Neural cell (in vitro differentiated cells): ENCODE data around the gene PAK4. TPM values are rescaled to one million over a fixed set of nuclear protein-coding genes. Genes with fewer than 3 reads are reported as not detected.

ENCODE experiments used
- H2AFZ ChIP-seq: fragments of 200-600, 300-800 bp; sonication (generic), shearing (Covaris generic); 2 replicates; pipeline ENCODE4 v1.6.0; 2014; ENCODE audit warnings: low read depth, mild to moderate bottlenecking, antibody characterized with exemption, low read length, moderate library complexity
- H3F3A ChIP-seq: fragments of 200-600 bp; shearing (Covaris generic); 2 replicates; pipeline ENCODE4 v1.6.1; 2016; ENCODE audit warnings: mild to moderate bottlenecking, moderate library complexity, mixed read lengths, antibody characterized with exemption, low read length; ENCODE audit not compliant: insufficient read depth, poor library complexity, severe bottlenecking
- H3K27ac ChIP-seq: fragments of 200-600, 300-800 bp; sonication (generic), shearing (Covaris generic); 2 replicates; pipeline ENCODE4 v1.5.1; 2014; ENCODE audit warnings: mild to moderate bottlenecking, low read length, moderate library complexity
- H3K27me3 ChIP-seq: fragments of 300-800, 200-600 bp; sonication (generic), shearing (Covaris generic); 2 replicates; pipeline ENCODE4 v1.6.0; 2014; ENCODE audit warnings: mild to moderate bottlenecking, low read depth, low read length, moderate library complexity; ENCODE audit not compliant: insufficient read depth
- H3K36me3 ChIP-seq: fragments of 300-800, 200-600 bp; sonication (generic), shearing (Covaris generic); 2 replicates; pipeline ENCODE4 v1.5.1; 2014; ENCODE audit warnings: mild to moderate bottlenecking, antibody characterized with exemption, low read length, moderate library complexity; ENCODE audit not compliant: insufficient read depth
- H3K4me2 ChIP-seq: fragments of 300-800, 200-600 bp; sonication (generic), shearing (Covaris generic); 2 replicates; pipeline ENCODE4 v1.6.0; 2014; ENCODE audit warnings: mild to moderate bottlenecking, low read length
- H3K4me3 ChIP-seq: fragments of 300-800, 200-600 bp; sonication (generic), shearing (Covaris generic); 2 replicates; pipeline ENCODE4 v1.5.1; 2014; ENCODE audit warnings: mild to moderate bottlenecking, low read length, moderate library complexity
- H3K79me2 ChIP-seq: fragments of 200-600 bp; shearing (Covaris generic); replicated peaks from 2 replicates; pipeline ENCODE4 v1.6.0; 2014; ENCODE audit warnings: mild to moderate bottlenecking, low read length, moderate library complexity; ENCODE audit not compliant: insufficient read depth
- H3K9ac ChIP-seq: fragments of 300-800, 200-600 bp; sonication (generic), shearing (Covaris generic); 2 replicates; pipeline ENCODE4 v1.6.1; 2016; ENCODE audit warnings: mild to moderate bottlenecking, low read length, mixed read lengths
- H3K9me2 ChIP-seq: fragments of 200-600 bp; shearing (Covaris generic); 2 replicates; pipeline ENCODE4 v1.6.1; 2016; ENCODE audit warnings: mild to moderate bottlenecking, low read length, mixed read lengths; ENCODE audit not compliant: insufficient read depth
- H3K9me3 ChIP-seq: fragments of 200-600, 300-800 bp; sonication (generic), shearing (Covaris generic); 2 replicates; pipeline ENCODE4 v1.6.1; 2016; ENCODE audit warnings: mild to moderate bottlenecking, mixed run types, low read length, moderate library complexity, mixed read lengths
- H4K20me1 ChIP-seq: fragments of 200-600 bp; shearing (Covaris generic); 2 replicates; pipeline ENCODE4 v1.6.1; 2016; ENCODE audit warnings: mild to moderate bottlenecking, mixed run types; ENCODE audit not compliant: insufficient read depth
- CTCF ChIP-seq: fragments of 450-650 bp; IDR thresholded peaks from 2 replicates; pipeline ENCODE4 v1.5.1; 2014; ENCODE audit warnings: antibody characterized with exemption, mild to moderate bottlenecking, moderate library complexity; ENCODE audit not compliant: poor library complexity, severe bottlenecking
- EP300 ChIP-seq: fragments of 450-650 bp; conservative IDR thresholded peaks from 2 replicates; pipeline ENCODE4 v1.6.1; 2014; ENCODE audit warnings: antibody characterized with exemption, mild to moderate bottlenecking, moderate library complexity; ENCODE audit not compliant: poor library complexity, severe bottlenecking
- EZH2 ChIP-seq: fragments of 200-600, 300-800 bp; shearing (Covaris generic), sonication (generic); IDR thresholded peaks from 2 replicates; pipeline ENCODE4 v1.6.1; 2014; ENCODE audit warnings: antibody characterized with exemption, low read length, borderline replicate concordance, mild to moderate bottlenecking; ENCODE audit not compliant: insufficient read depth, poor library complexity, severe bottlenecking
- MXI1 ChIP-seq: fragments of 450-650 bp; conservative IDR thresholded peaks from 2 replicates; pipeline ENCODE4 v1.6.1; 2014; ENCODE audit warnings: antibody characterized with exemption, mild to moderate bottlenecking; ENCODE audit not compliant: poor library complexity, severe bottlenecking
- POLR2AphosphoS5 ChIP-seq: IDR thresholded peaks from 2 replicates; pipeline ENCODE4 v1.6.1; 2012
- RAD21 ChIP-seq: fragments of 450-650 bp; conservative IDR thresholded peaks from 2 replicates; pipeline ENCODE4 v1.6.1; 2014; ENCODE audit warnings: antibody characterized with exemption, mild to moderate bottlenecking, moderate library complexity
- REST ChIP-seq: IDR thresholded peaks from 2 replicates; pipeline ENCODE4 v1.6.1; 2012; ENCODE audit warnings: borderline replicate concordance
- SMC3 ChIP-seq: fragments of 450-650 bp; conservative IDR thresholded peaks from 2 replicates; pipeline ENCODE4 v1.6.1; 2014; ENCODE audit warnings: antibody characterized with exemption, mild to moderate bottlenecking, moderate library complexity; ENCODE audit not compliant: poor library complexity
- TAF1 ChIP-seq: IDR thresholded peaks from 2 replicates; pipeline ENCODE4 v1.6.1; 2012; ENCODE audit warnings: low read depth
- polyA plus RNA-seq: library from polyadenylated mRNA; depleted of rRNA; stranded (reverse); fragments of >200 nt; gene quantifications from 2 replicates; pipeline ENCODE4 v1.2.3, GENCODE V29; 2014

PAK4 gene
- polyA plus RNA-seq, 1 donor from 2014 or later, result 5.4 TPM

GRCh38 chr19:39146091-39146490 is 20.5 kb downstream of the PAK4 start:
- H3K79me2 ChIP-seq, result peaks cover 10% of the 10 kb centered on the region
- H3K4me3 ChIP-seq, result no peak overlapping the region
- H3K9ac ChIP-seq, result no peak overlapping the region
- no peaks in the 10 kb centered on the region for H3K9me2 ChIP-seq
- H3K27me3 ChIP-seq, result no peaks in the 10 kb centered on the region
- no peak overlapping the region for H3K27ac ChIP-seq
- no peaks in the 10 kb centered on the region for H3K9me3 ChIP-seq
- no peaks in the 10 kb centered on the region for H3F3A ChIP-seq
- no peak overlapping the region for H3K4me2 ChIP-seq
- no peaks in the 10 kb centered on the region for H3K36me3 ChIP-seq
- no peak overlapping the region for H2AFZ ChIP-seq
- no peaks in the 10 kb centered on the region for H4K20me1 ChIP-seq
- TF ChIP-seq POLR2AphosphoS5 (no peak), EZH2 (no peak), MXI1 (no peak), SMC3 (no peak), EP300 (no peak), RAD21 (no peak), TAF1 (no peak), REST (no peak), CTCF (no peak)

- H3K9ac ChIP-seq, result no peak overlapping the region
- no peak overlapping the region for H2AFZ ChIP-seq
- no peaks in the 10 kb centered on the region for H3K9me2 ChIP-seq
- H3K27ac ChIP-seq, result no peak overlapping the region
- TF ChIP-seq EZH2 (no peak), TAF1 (no peak)
- no peaks in the 10 kb centered on the region for H3F3A ChIP-seq
- no peaks in the 10 kb centered on the region for H3K27me3 ChIP-seq
- no peaks in the 10 kb centered on the region for H3K9me3 ChIP-seq
- no peaks in the 10 kb centered on the region for H3K36me3 ChIP-seq
- peaks cover 10% of the 10 kb centered on the region for H3K79me2 ChIP-seq
- no peak overlapping the region for H3K4me2 ChIP-seq
- H3K4me3 ChIP-seq, result no peak overlapping the region
- H4K20me1 ChIP-seq, result no peaks in the 10 kb centered on the region
These were observed 21.3 kb downstream of the PAK4 start for GRCh38 chr19:39146686-39147450.
